A549 (cell line): Measurements from ENCODE around the gene STIMATE. TPM values are rescaled to one million over a fixed set of nuclear protein-coding genes. Genes with fewer than 3 reads are reported as not detected.

Experiments
- ATAC-seq, 2 experiments: fragments of 200-7000 bp in 1 of 2; fragments of >200 bp in 1 of 2; cut with Nextera tagmentation in 1 of 2; cut with Tn5 transposase in 1 of 2; 3 replicates each; pipeline versions ENCODE4 v1.8.0 to v1.9.1; 2018 to 2020; ENCODE audit warnings: mild to moderate bottlenecking in 1 of 2, moderate library complexity in 1 of 2
- CTCF ChIA-PET: fragments of 300-600 bp; sonication (Branson Sonifier 250); formaldehyde crosslinking; extraction: SDS; loops from one replicate; lab custom pipeline; 2021; ENCODE audit warnings: antibody characterized with exemption, inconsistent platforms; lab: Yijun Ruan, JAX
- POLR2A ChIA-PET: fragments of 350-600 bp; formaldehyde crosslinking; extraction: SDS; loops from one replicate; lab custom pipeline; 2021; ENCODE audit warnings: antibody characterized with exemption, inconsistent platforms; lab: Yijun Ruan, JAX
- DNase-seq, 2 experiments: peaks; one replicate each; pipeline versions ENCODE4 v3.0.0 to v3.0.0-alpha.2; 2011 to 2016; ENCODE audit warnings: low read depth in 1 of 2, low spot score in 1 of 2
- FAIRE-seq: peaks from 2 replicates; lab custom pipeline; 2011; peaks lifted over from hg19 to GRCh38; lab: Jason Lieb, UNC
- H3K27ac ChIP-seq, 2 experiments: fragments of >200 bp; sonication (Bioruptor Twin); formaldehyde crosslinking; 3 replicates each; pipeline ENCODE4 v1.5.1; 2016 to 2017
- H3K4me1 ChIP-seq: fragments of >200 bp; sonication (Bioruptor Twin); formaldehyde crosslinking; 3 replicates; pipeline ENCODE4 v1.6.1; 2016
- H3K4me2 ChIP-seq: fragments of >200 bp; sonication (Bioruptor Twin); formaldehyde crosslinking; 3 replicates; pipeline ENCODE4 v1.6.1; 2016
- H3K4me3 ChIP-seq: fragments of >200 bp; sonication (Bioruptor Twin); formaldehyde crosslinking; 3 replicates; pipeline ENCODE4 v1.5.1; 2016
- H3K9me3 ChIP-seq: fragments of >200 bp; sonication (Bioruptor Twin); formaldehyde crosslinking; 3 replicates; pipeline ENCODE4 v1.6.1; 2016
- BHLHE40 ChIP-seq: IDR thresholded peaks from 2 replicates; pipeline ENCODE4 v1.6.1; 2012; ENCODE audit warnings: low read depth, low read length, inconsistent platforms
- CHD4 ChIP-seq: fragments of 200-600 bp; sonication (generic); IDR thresholded peaks from 2 replicates; pipeline ENCODE4 v1.6.1; 2016; ENCODE audit warnings: antibody characterized with exemption, mild to moderate bottlenecking, borderline replicate concordance
- EHF ChIP-seq: fragments of 250-450 bp; sonication (Bioruptor Pico); IDR thresholded peaks from 2 replicates; pipeline ENCODE4 v1.5.0; 2020; ENCODE audit warnings: mild to moderate bottlenecking
- EHMT2 ChIP-seq: fragments of 200-600 bp; sonication (generic); IDR thresholded peaks from 2 replicates; pipeline ENCODE4 v1.6.1; 2016; ENCODE audit warnings: antibody characterized with exemption, low read depth, mild to moderate bottlenecking, moderate library complexity
- ESRRA ChIP-seq: fragments of 150-350 bp; IDR thresholded peaks from 2 replicates; pipeline ENCODE4 v1.6.1; 2014; ENCODE audit warnings: mild to moderate bottlenecking, low read length, borderline replicate concordance
- GATA3 ChIP-seq: IDR thresholded peaks from 2 replicates; pipeline ENCODE4 v1.6.1; 2012; ENCODE audit warnings: borderline replicate concordance
- HDAC2 ChIP-seq: fragments of 200-600 bp; sonication (generic); IDR thresholded peaks from 2 replicates; pipeline ENCODE4 v1.6.1; 2016
- HEYL ChIP-seq: fragments of 250-450 bp; sonication (Bioruptor Pico); IDR thresholded peaks from 2 replicates; pipeline ENCODE4 v1.8.0; 2021; ENCODE audit warnings: mild to moderate bottlenecking, moderate library complexity
- HOXA7 ChIP-seq: fragments of 250-450 bp; sonication (Bioruptor Pico); IDR thresholded peaks from 2 replicates; pipeline ENCODE4 v1.5.0; 2020; ENCODE audit warnings: mild to moderate bottlenecking, moderate library complexity
- HOXB13 ChIP-seq: fragments of 250-450 bp; sonication (Bioruptor Pico); IDR thresholded peaks from 2 replicates; pipeline ENCODE4 v1.5.0; 2020; ENCODE audit warnings: low read depth, mild to moderate bottlenecking, moderate library complexity
- JUNB ChIP-seq: fragments of >200 bp; sonication (Bioruptor Twin); formaldehyde crosslinking; IDR thresholded peaks from 2 replicates; pipeline ENCODE4 v1.6.1; 2016
- KDM5A ChIP-seq: fragments of 200-600 bp; sonication (generic); IDR thresholded peaks from 2 replicates; pipeline ENCODE4 v1.6.1; 2016; ENCODE audit warnings: antibody characterized with exemption, mild to moderate bottlenecking
- MYC ChIP-seq: IDR thresholded peaks from 2 replicates; pipeline ENCODE4 v1.6.1; 2012; ENCODE audit warnings: mild to moderate bottlenecking, inconsistent platforms, low read length, improper control_type of control experiment, borderline replicate concordance
- NR3C1 ChIP-seq: fragments of >200 bp; sonication (Bioruptor Twin); formaldehyde crosslinking; IDR thresholded peaks from 3 replicates; pipeline ENCODE4 v1.6.1; 2017
- POLR2AphosphoS2 ChIP-seq: conservative IDR thresholded peaks from 2 replicates; pipeline ENCODE4 v1.6.1; 2012; ENCODE audit warnings: low read length, improper control_type of control experiment, inconsistent platforms
- RAD21 ChIP-seq, 2 experiments: fragments of >200 bp in 1 of 2; sonication (Bioruptor Twin) in 1 of 2; formaldehyde crosslinking in 1 of 2; IDR thresholded peaks in 1 of 2; conservative IDR thresholded peaks in 1 of 2; 2 replicates in 1 of 2; 3 replicates in 1 of 2; pipeline ENCODE4 v1.6.1; 2012 to 2018; ENCODE audit warnings: inconsistent platforms in 1 of 2
- RARB ChIP-seq: fragments of 250-450 bp; sonication (Bioruptor Pico); IDR thresholded peaks from 2 replicates; pipeline ENCODE4 v1.8.0; 2021; ENCODE audit warnings: mild to moderate bottlenecking, moderate library complexity
- RCOR1 ChIP-seq: fragments of 150-350 bp; IDR thresholded peaks from 2 replicates; pipeline ENCODE4 v1.6.1; 2014; ENCODE audit warnings: antibody characterized with exemption, low read length, low read depth
- RNF2 ChIP-seq: fragments of 200-600 bp; sonication (generic); IDR thresholded peaks from 2 replicates; pipeline ENCODE4 v1.6.1; 2016; ENCODE audit warnings: low read depth, mild to moderate bottlenecking, antibody characterized with exemption, moderate library complexity, borderline replicate concordance
- ZFP36 ChIP-seq: fragments of 450-650 bp; IDR thresholded peaks from 2 replicates; pipeline ENCODE4 v1.6.1; 2014; ENCODE audit warnings: borderline replicate concordance; ENCODE audit not compliant: partially characterized antibody
- WGBS: methylation state at CpG from one replicate; pipeline ENCODE4 v1.1.6; 2017; ENCODE audit errors: missing lambda C conversion rate; 5-methylcytosine and 5-hydroxymethylcytosine counted together
- polyA plus RNA-seq, 4 experiments: library from polyadenylated mRNA; depleted of rRNA in 3 of 4; stranded (reverse); fragments of >200 nt; fragmentation: RNase III in 1 of 4; extraction: RNeasy Plus Mini Kit Qiagen cat#74134 plus additional on column Dnase treatment in 1 of 4; gene quantifications; 2 replicates in 3 of 4; 3 replicates in 1 of 4; pipeline ENCODE4 v1.2.3, GENCODE V29; 2011 to 2017
- TF ChIP-seq, protein P1 (sequence below): fragments of >200 bp; sonication (Bioruptor Twin); formaldehyde crosslinking; IDR thresholded peaks from 2 replicates; pipeline ENCODE4 v1.6.1; 2016
- TF ChIP-seq, protein P2 (sequence below): IDR thresholded peaks from 2 replicates; pipeline ENCODE4 v1.6.1; 2012; ENCODE audit warnings: low read depth, borderline replicate concordance
- TF ChIP-seq, protein P3 (sequence below): IDR thresholded peaks from 2 replicates; pipeline ENCODE4 v1.6.1; 2012
- TF ChIP-seq, protein P4 (sequence below): fragments of 450-650 bp; IDR thresholded peaks from 2 replicates; pipeline ENCODE4 v1.6.1; 2014; ENCODE audit warnings: antibody characterized with exemption
- TF ChIP-seq, protein P5 (sequence below): fragments of 150-350 bp; IDR thresholded peaks from 2 replicates; pipeline ENCODE4 v1.6.1; 2014; ENCODE audit warnings: low read depth, mild to moderate bottlenecking, low read length

The STIMATE gene
- polyA plus RNA-seq, 2 of the 4 experiments (the other 2 are of a cell fraction): 5.2 to 5.5 TPM

DNA sequence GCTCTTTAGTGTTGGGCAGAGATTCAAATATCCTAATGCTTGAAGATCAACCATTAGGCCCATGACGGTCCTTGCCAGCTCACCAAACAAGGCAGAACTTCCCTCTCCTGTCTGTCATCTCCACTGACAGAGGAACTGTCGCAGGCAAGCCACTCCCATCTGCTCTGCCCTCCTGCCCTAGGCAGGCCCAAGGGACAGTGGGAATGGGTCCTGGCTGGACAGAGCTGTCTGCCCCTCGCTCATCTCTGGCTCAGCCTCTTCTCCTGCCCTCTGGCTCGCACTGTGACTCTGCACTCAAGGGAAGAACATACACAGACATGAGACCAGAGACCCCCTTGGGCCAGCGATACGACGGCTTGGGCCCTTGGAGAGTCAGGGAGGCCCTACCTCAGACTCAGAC, 54.9 kb downstream of the STIMATE start:
- TF ChIP-seq, protein P1, sequence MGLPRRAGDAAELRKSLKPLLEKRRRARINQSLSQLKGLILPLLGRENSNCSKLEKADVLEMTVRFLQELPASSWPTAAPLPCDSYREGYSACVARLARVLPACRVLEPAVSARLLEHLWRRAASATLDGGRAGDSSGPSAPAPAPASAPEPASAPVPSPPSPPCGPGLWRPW: no peak
- TF ChIP-seq EHF (CRISPR knock-in tag) (no peak), POLR2AphosphoS2 (no peak), RNF2 (no peak), RARB (CRISPR knock-in tag) (no peak), JUNB (no peak), RCOR1 (no peak), EHMT2 (no peak), HOXB13 (no peak), MYC (no peak), ZFP36 (no peak), RAD21 (conservative IDR thresholded peaks at IDR 0.05 in 1 of 2, IDR thresholded peaks at IDR 0.05 in 1 of 2) (no peak), BHLHE40 (no peak)
- WGBS: 74% methylated on average over 6 of the region's 7 CpGs
- Histone ChIP-seq H3K4me2 (no peak overlapping the region), H3K4me1 (no peaks in the 10 kb centered on the region), H3K4me3 (no peak overlapping the region), H3K9me3 (no peaks in the 10 kb centered on the region), H3K27ac (no peak overlapping the region)
- POLR2A ChIA-PET: no interaction called here
- DNase-seq (no peak), FAIRE-seq (no peak), ATAC-seq (no peak)
- CTCF ChIA-PET: interaction anchor here (3.0 kb wide), 1 partner anchor 8 kb away, joined by 10 read pairs; no protein-coding TSS in a partner anchor

DNA sequence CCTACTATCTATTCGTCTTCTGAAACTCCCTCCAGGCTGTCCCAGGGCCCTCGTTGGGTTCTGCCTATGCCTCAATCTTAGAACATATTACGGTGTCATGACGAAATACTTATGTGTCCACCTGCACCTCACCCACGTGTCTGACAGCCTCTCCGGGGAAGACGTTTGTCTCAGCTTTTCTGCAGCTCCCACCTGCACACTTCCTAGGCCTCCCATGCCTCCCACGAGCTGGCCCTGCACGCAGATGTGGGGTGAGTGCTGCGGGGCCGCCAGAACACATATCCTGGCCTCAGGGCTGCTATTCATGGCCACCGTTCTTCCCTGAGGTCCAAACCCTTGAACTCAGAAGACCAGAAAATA, 55.4 kb downstream of the STIMATE start:
- POLR2A ChIA-PET: no interaction called here
- H3K27ac ChIP-seq: no peak overlapping the region
- no peaks in the 10 kb centered on the region for H3K9me3 ChIP-seq
- TF ChIP-seq, protein P2, sequence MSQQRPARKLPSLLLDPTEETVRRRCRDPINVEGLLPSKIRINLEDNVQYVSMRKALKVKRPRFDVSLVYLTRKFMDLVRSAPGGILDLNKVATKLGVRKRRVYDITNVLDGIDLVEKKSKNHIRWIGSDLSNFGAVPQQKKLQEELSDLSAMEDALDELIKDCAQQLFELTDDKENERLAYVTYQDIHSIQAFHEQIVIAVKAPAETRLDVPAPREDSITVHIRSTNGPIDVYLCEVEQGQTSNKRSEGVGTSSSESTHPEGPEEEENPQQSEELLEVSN: no peak
- no peak for TF ChIP-seq ESRRA
- no peak for TF ChIP-seq GATA3
- TF ChIP-seq, all 56 proteins: peak for 0
- H3K4me2 ChIP-seq: no peak overlapping the region
- H3K4me3 ChIP-seq: no peak overlapping the region
- DNase-seq: no peak
- CTCF ChIA-PET: interaction anchor here (0.7 to 3.0 kb wide), 2 partner anchors 9 to 12 kb away, joined by 3 to 10 read pairs; no protein-coding TSS in a partner anchor
- WGBS: 77% methylated on average over 9 of the region's 12 CpGs
- H3K4me1 ChIP-seq: no peaks in the 10 kb centered on the region
- no peak for FAIRE-seq
- ATAC-seq: no peak

DNA sequence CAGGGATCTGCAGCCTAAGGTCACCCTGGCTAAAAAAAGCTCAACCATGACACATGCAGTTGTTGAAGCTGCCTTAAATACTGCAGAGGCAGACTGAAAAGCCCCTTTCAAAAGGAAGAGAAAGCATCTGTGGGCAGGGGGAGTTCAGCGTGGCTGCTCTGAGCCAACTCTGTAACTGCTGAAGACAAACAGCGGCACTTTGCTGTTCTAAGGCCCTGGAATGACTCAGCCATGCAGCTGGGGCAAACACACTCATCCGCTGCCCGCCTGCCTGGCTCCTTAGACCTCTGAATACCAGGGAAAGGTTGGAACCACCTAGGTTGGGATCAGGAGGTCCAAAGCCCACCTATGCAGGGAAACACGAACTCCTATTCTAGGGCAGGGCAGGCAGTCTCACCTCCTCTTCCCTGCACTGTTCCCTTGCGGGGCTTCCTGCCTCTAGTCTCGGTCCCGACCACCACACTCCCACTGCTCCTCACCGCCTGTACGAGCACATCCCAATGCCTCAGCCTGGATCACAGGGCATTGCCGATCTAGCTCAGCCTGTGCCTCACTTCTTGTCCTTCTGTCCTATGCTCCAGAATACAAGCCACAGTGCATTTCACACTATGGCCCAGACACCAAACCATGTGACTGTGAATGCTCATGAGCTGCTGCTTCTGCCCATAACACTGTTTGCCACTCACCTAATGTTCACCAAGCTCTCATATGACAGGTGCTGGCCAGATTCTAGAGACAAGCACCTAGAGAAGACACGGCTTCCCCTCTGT, 56.0 kb downstream of the STIMATE start:
- ChIA-PET POLR2A (no interaction called here), CTCF (interaction anchor here (0.7 to 3.0 kb wide), 3 partner anchors 9 to 102 kb away, joined by 3 to 10 read pairs (median 3); no protein-coding TSS in a partner anchor)
- Histone ChIP-seq H3K9me3 (no peaks in the 10 kb centered on the region), H3K27ac (no peak overlapping the region), H3K4me2 (no peak overlapping the region), H3K4me1 (no peaks in the 10 kb centered on the region), H3K4me3 (no peak overlapping the region)
- FAIRE-seq (no peak), DNase-seq (no peak), ATAC-seq (no peak)
- 82% methylated on average over 10 of the region's 12 CpGs for WGBS
- TF ChIP-seq HEYL (CRISPR knock-in tag): no peak
- TF ChIP-seq ESRRA: no peak
- TF ChIP-seq, protein P3, sequence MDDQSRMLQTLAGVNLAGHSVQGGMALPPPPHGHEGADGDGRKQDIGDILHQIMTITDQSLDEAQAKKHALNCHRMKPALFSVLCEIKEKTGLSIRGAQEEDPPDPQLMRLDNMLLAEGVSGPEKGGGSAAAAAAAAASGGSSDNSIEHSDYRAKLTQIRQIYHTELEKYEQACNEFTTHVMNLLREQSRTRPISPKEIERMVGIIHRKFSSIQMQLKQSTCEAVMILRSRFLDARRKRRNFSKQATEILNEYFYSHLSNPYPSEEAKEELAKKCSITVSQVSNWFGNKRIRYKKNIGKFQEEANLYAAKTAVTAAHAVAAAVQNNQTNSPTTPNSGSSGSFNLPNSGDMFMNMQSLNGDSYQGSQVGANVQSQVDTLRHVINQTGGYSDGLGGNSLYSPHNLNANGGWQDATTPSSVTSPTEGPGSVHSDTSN: no peak
- TF ChIP-seq, protein P4, sequence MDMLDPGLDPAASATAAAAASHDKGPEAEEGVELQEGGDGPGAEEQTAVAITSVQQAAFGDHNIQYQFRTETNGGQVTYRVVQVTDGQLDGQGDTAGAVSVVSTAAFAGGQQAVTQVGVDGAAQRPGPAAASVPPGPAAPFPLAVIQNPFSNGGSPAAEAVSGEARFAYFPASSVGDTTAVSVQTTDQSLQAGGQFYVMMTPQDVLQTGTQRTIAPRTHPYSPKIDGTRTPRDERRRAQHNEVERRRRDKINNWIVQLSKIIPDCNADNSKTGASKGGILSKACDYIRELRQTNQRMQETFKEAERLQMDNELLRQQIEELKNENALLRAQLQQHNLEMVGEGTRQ: no peak
- no peak for TF ChIP-seq KDM5A
- no peak for TF ChIP-seq NR3C1
- TF ChIP-seq, protein P5, sequence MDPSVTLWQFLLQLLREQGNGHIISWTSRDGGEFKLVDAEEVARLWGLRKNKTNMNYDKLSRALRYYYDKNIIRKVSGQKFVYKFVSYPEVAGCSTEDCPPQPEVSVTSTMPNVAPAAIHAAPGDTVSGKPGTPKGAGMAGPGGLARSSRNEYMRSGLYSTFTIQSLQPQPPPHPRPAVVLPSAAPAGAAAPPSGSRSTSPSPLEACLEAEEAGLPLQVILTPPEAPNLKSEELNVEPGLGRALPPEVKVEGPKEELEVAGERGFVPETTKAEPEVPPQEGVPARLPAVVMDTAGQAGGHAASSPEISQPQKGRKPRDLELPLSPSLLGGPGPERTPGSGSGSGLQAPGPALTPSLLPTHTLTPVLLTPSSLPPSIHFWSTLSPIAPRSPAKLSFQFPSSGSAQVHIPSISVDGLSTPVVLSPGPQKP: no peak
- TF ChIP-seq, protein P2: no peak
- TF ChIP-seq HOXA7 (CRISPR knock-in tag): no peak
- no peak for TF ChIP-seq HDAC2
- no peak for TF ChIP-seq CHD4
